H1 (cell line): ENCODE data around the gene CEP192. TPM values are rescaled to one million over a fixed set of nuclear protein-coding genes. Genes with fewer than 3 reads are reported as not detected.

Experiments used
- CTCF ChIA-PET: fragments of 300-600 bp; sonication (Branson Sonifier 250); formaldehyde crosslinking; loops from one replicate; lab custom pipeline; 2021; ENCODE audit not compliant: partially characterized antibody; lab: Charles Lee
- POLR2A ChIA-PET: fragments of 300-600 bp; sonication (Branson Sonifier 250); formaldehyde crosslinking; loops from one replicate; lab custom pipeline; 2021; ENCODE audit warnings: inconsistent platforms; ENCODE audit not compliant: partially characterized antibody; lab: Charles Lee
- DNase-seq, 2 experiments: peaks; one replicate each; pipeline versions ENCODE4 v3.0.0 to v3.0.0-alpha.2; 2010 to 2022; ENCODE audit warnings: low spot score in 2 of 2, low read depth in 1 of 2, mixed read lengths in 1 of 2
- FAIRE-seq: peaks from 2 replicates; lab custom pipeline; 2011; peaks lifted over from hg19 to GRCh38; lab: Jason Lieb, UNC
- H2AFZ ChIP-seq: 2 replicates; pipeline ENCODE4 v1.8.1; 2012; ENCODE audit warnings: low read length, inconsistent platforms
- H2AK5ac ChIP-seq: 2 replicates; pipeline ENCODE4 v1.6.1; 2013; ENCODE audit warnings: low read depth, low read length
- H2BK120ac ChIP-seq: replicated peaks from 2 replicates; pipeline ENCODE3; 2013; ENCODE audit warnings: low read depth, low read length, inconsistent platforms
- H2BK12ac ChIP-seq: 2 replicates; pipeline ENCODE4 v1.6.1; 2013; ENCODE audit warnings: low read depth, low read length
- H2BK15ac ChIP-seq: 2 replicates; pipeline ENCODE4 v1.6.1; 2013; ENCODE audit warnings: low read length
- H2BK20ac ChIP-seq: 2 replicates; pipeline ENCODE4 v1.6.1; 2013; ENCODE audit warnings: low read length
- H2BK5ac ChIP-seq: 2 replicates; pipeline ENCODE4 v1.6.1; 2013; ENCODE audit warnings: low read depth, low read length
- H3K14ac ChIP-seq: 2 replicates; pipeline ENCODE4 v1.6.1; 2013; ENCODE audit warnings: inconsistent platforms; ENCODE audit not compliant: insufficient read length
- H3K18ac ChIP-seq: 2 replicates; pipeline ENCODE4 v1.6.1; 2013; ENCODE audit warnings: low read length; ENCODE audit errors: extremely low read depth
- H3K23ac ChIP-seq: 2 replicates; pipeline ENCODE4 v1.6.1; 2013; ENCODE audit warnings: inconsistent platforms; ENCODE audit not compliant: insufficient read length
- H3K23me2 ChIP-seq: 2 replicates; pipeline ENCODE4 v1.6.1; 2013; ENCODE audit warnings: low read depth, low read length
- H3K27ac ChIP-seq: 2 replicates; pipeline ENCODE4 v1.6.1; 2011; ENCODE audit warnings: low read depth, low read length, inconsistent platforms
- H3K27me3 ChIP-seq, 4 experiments: replicated peaks in 1 of 4; 1 replicate in 1 of 4; 2 replicates in 3 of 4; pipeline versions ENCODE4 v1.6.1 to v1.8.1; 2011 to 2013; ENCODE audit warnings: low read length in 3 of 4, mild to moderate bottlenecking in 3 of 4, inconsistent platforms in 2 of 4, mixed read lengths in 2 of 4, moderate library complexity in 1 of 4; ENCODE audit not compliant: control insufficient read depth in 3 of 4, insufficient read depth in 3 of 4; ENCODE audit errors: extremely low read depth in 1 of 4
- H3K36me3 ChIP-seq, 4 experiments: 2 replicates each; pipeline versions ENCODE4 v1.6.1 to v1.8.1; 2011 to 2013; ENCODE audit warnings: mild to moderate bottlenecking in 4 of 4, low read length in 3 of 4, moderate library complexity in 2 of 4, control low read depth in 1 of 4, inconsistent platforms in 1 of 4; ENCODE audit not compliant: insufficient read depth in 4 of 4, control insufficient read depth in 2 of 4
- H3K4ac ChIP-seq: replicated peaks from 2 replicates; pipeline ENCODE3; 2013; ENCODE audit warnings: low read length, low read depth, mixed read lengths, inconsistent platforms; ENCODE audit not compliant: insufficient read length
- H3K4me1 ChIP-seq, 4 experiments: replicated peaks in 1 of 4; 1 replicate in 1 of 4; 2 replicates in 3 of 4; pipeline versions ENCODE4 v1.6.1 to v1.8.1; 2011 to 2013; ENCODE audit warnings: low read length in 3 of 4, inconsistent platforms in 2 of 4, mixed read lengths in 1 of 4; ENCODE audit not compliant: insufficient read depth in 4 of 4, control insufficient read depth in 3 of 4
- H3K4me2 ChIP-seq, 2 experiments: 2 replicates each; pipeline versions ENCODE4 v1.6.1 to v1.8.1; 2011 to 2013; ENCODE audit warnings: low read depth in 2 of 2, low read length in 2 of 2, control low read depth in 1 of 2, inconsistent platforms in 1 of 2, mild to moderate bottlenecking in 1 of 2; ENCODE audit not compliant: insufficient read depth in 1 of 2
- H3K4me3 ChIP-seq, 4 experiments: fragments of 200-600, 300-600 bp in 1 of 4; sonication (generic), shearing (Covaris generic), sonication (Bioruptor Twin) in 1 of 4; 2 replicates each; pipeline versions ENCODE4 v1.5.1 to v1.8.1; 2011 to 2016; ENCODE audit warnings: low read length in 4 of 4, low read depth in 3 of 4, control low read depth in 2 of 4, inconsistent platforms in 2 of 4, mild to moderate bottlenecking in 2 of 4, mixed read lengths in 1 of 4, moderate library complexity in 1 of 4; ENCODE audit not compliant: insufficient read depth in 2 of 4; ENCODE audit errors: extremely low read depth in 1 of 4
- H3K56ac ChIP-seq: replicated peaks from 2 replicates; pipeline ENCODE3; 2013; ENCODE audit warnings: low read depth, mild to moderate bottlenecking, mixed read lengths, low read length, inconsistent platforms; ENCODE audit not compliant: insufficient read length
- H3K79me1 ChIP-seq: 2 replicates; pipeline ENCODE4 v1.6.1; 2013; ENCODE audit warnings: low read depth, low read length, control low read depth
- H3K79me2 ChIP-seq, 2 experiments: 2 replicates each; pipeline versions ENCODE4 v1.6.1 to v1.8.1; 2012 to 2013; ENCODE audit warnings: low read length in 2 of 2, mild to moderate bottlenecking in 2 of 2, inconsistent platforms in 1 of 2; ENCODE audit not compliant: insufficient read depth in 2 of 2, control insufficient read depth in 1 of 2
- H3K9ac ChIP-seq, 4 experiments: replicated peaks in 1 of 4; 1 replicate in 1 of 4; 2 replicates in 3 of 4; pipeline versions ENCODE4 v1.6.1 to v1.8.1; 2011 to 2013; ENCODE audit warnings: low read depth in 3 of 4, low read length in 3 of 4, control low read depth in 2 of 4, mild to moderate bottlenecking in 2 of 4, moderate library complexity in 2 of 4, inconsistent platforms in 1 of 4; ENCODE audit errors: extremely low read depth in 1 of 4
- H3K9me3 ChIP-seq, 2 experiments: 2 replicates each; pipeline versions ENCODE4 v1.6.1 to v1.8.1; 2012 to 2013; ENCODE audit warnings: mild to moderate bottlenecking in 2 of 2, moderate library complexity in 2 of 2, control low read depth in 1 of 2, inconsistent platforms in 1 of 2, low read depth in 1 of 2, low read length in 1 of 2, mixed read lengths in 1 of 2; ENCODE audit not compliant: insufficient read depth in 2 of 2
- H4K20me1 ChIP-seq, 2 experiments: replicated peaks in 1 of 2; 2 replicates each; pipeline versions ENCODE3 to v1.8.1; 2011 to 2013; ENCODE audit warnings: inconsistent platforms in 2 of 2, low read length in 2 of 2, mild to moderate bottlenecking in 1 of 2; ENCODE audit not compliant: insufficient read depth in 2 of 2, control insufficient read depth in 1 of 2
- H4K5ac ChIP-seq: 2 replicates; pipeline ENCODE4 v1.6.1; 2013; ENCODE audit warnings: low read length, low read depth, mixed read lengths, inconsistent platforms; ENCODE audit not compliant: insufficient read length
- H4K8ac ChIP-seq: 2 replicates; pipeline ENCODE4 v1.8.0; 2013; ENCODE audit warnings: mild to moderate bottlenecking, moderate library complexity, low read length, inconsistent platforms; ENCODE audit not compliant: insufficient read depth; ENCODE audit errors: extremely low read depth
- H4K91ac ChIP-seq: replicated peaks from 2 replicates; pipeline ENCODE3; 2013; ENCODE audit warnings: low read length, mixed read lengths, inconsistent platforms; ENCODE audit not compliant: insufficient read length
- BRCA1 ChIP-seq: IDR thresholded peaks from 2 replicates; pipeline ENCODE4 v1.6.1; 2012; ENCODE audit warnings: low read depth, low read length, improper control_type of control experiment
- CHD1 ChIP-seq: IDR thresholded peaks from 2 replicates; pipeline ENCODE4 v1.6.1; 2012; ENCODE audit warnings: low read depth, low read length, improper control_type of control experiment
- CREB1 ChIP-seq: IDR thresholded peaks from 2 replicates; pipeline ENCODE4 v1.6.1; 2012; ENCODE audit warnings: inconsistent platforms
- MAFK ChIP-seq: IDR thresholded peaks from 2 replicates; pipeline ENCODE4 v1.6.1; 2012; ENCODE audit warnings: low read depth, mild to moderate bottlenecking, improper control_type of control experiment, low read length
- POLR2AphosphoS5 ChIP-seq: IDR thresholded peaks from 2 replicates; pipeline ENCODE4 v1.6.1; 2011; ENCODE audit warnings: low read depth, low read length
- POU5F1 ChIP-seq: IDR thresholded peaks from 2 replicates; pipeline ENCODE4 v1.6.1; 2011; ENCODE audit warnings: low read depth, mild to moderate bottlenecking, low read length, moderate library complexity
- RAD21 ChIP-seq, 2 experiments: IDR thresholded peaks in 1 of 2; conservative IDR thresholded peaks in 1 of 2; 2 replicates each; pipeline ENCODE4 v1.6.1; 2011; ENCODE audit warnings: low read depth in 2 of 2, low read length in 2 of 2, improper control_type of control experiment in 1 of 2, inconsistent platforms in 1 of 2, mild to moderate bottlenecking in 1 of 2, moderate library complexity in 1 of 2
- RNF2 ChIP-seq: fragments of 200-900, 300-1000 bp; sonication (generic); IDR thresholded peaks from 2 replicates; pipeline ENCODE4 v1.7.1; 2016; ENCODE audit warnings: borderline replicate concordance, low read depth, mild to moderate bottlenecking, antibody characterized with exemption, low read length; ENCODE audit not compliant: poor library complexity, severe bottlenecking; ENCODE audit errors: missing control alignments
- SIRT6 ChIP-seq: IDR thresholded peaks from one replicate; pipeline ENCODE4 v1.7.1; 2012; ENCODE audit warnings: low read length, inconsistent platforms
- SP1 ChIP-seq: IDR thresholded peaks from 2 replicates; pipeline ENCODE4 v1.6.1; 2011; ENCODE audit warnings: low read depth, low read length
- TAF1 ChIP-seq: IDR thresholded peaks from 2 replicates; pipeline ENCODE4 v1.6.1; 2011; ENCODE audit warnings: mild to moderate bottlenecking, low read depth, low read length
- TAF7 ChIP-seq: optimal IDR thresholded peaks from 2 replicates; pipeline ENCODE3; 2011; ENCODE audit warnings: low read depth, mild to moderate bottlenecking, inconsistent platforms, low read length, moderate library complexity, borderline replicate concordance
- ZNF274 ChIP-seq: IDR thresholded peaks from 2 replicates; pipeline ENCODE4 v1.7.0; 2012; ENCODE audit warnings: low read length, borderline replicate concordance; ENCODE audit errors: extremely low read depth
- WGBS, 2 experiments: shearing (Covaris generic) in 1 of 2; methylation state at CpG; one replicate each; pipeline versions ENCODE4 v1.1.6 to v1.1.7; 2013 to 2015; ENCODE audit warnings: low lambda C conversion rate in 2 of 2, mixed read lengths in 2 of 2, inconsistent platforms in 1 of 2, low coverage in 1 of 2, missing lambda C conversion rate in 1 of 2; ENCODE audit not compliant: insufficient replicate concordance in 2 of 2, insufficient coverage in 1 of 2, insufficient read length in 1 of 2; ENCODE audit errors: extremely low coverage in 1 of 2, missing lambda C conversion rate in 1 of 2; 5-methylcytosine and 5-hydroxymethylcytosine counted together
- polyA plus RNA-seq, 7 experiments: library from polyadenylated mRNA; depleted of rRNA in 3 of 7; stranded (reverse) in 5 of 7; unstranded in 2 of 7; fragments of >200 nt in 5 of 7; fragments of 200-250 nt in 2 of 7; gene quantifications; 1 replicate in 5 of 7; 2 replicates in 1 of 7; 4 replicates in 1 of 7; pipeline versions ENCODE4 v1.2.1 to v1.2.3, GENCODE V29; 2011 to 2013; ENCODE audit warnings: missing spikeins in 2 of 7, mixed read lengths in 2 of 7
- total RNA-seq: library from RNA; stranded (reverse); fragmentation: NEBNext Ultra II Directional; extraction: Animal tissue kit (Norgen Biotek cat#: 25700); gene quantifications from 2 replicates; pipeline ENCODE4 v1.2.1, GENCODE V29; 2021
- TF ChIP-seq, protein P1 (sequence below): IDR thresholded peaks from 2 replicates; pipeline ENCODE4 v1.6.1; 2012; ENCODE audit warnings: inconsistent platforms

CEP192 gene
- total and polyA plus RNA-seq, 2 of the 8 experiments (the other 6 are each of a cell fraction or from before 2014, with no cell fraction given) = 13.4 to 23.1 TPM

DNA sequence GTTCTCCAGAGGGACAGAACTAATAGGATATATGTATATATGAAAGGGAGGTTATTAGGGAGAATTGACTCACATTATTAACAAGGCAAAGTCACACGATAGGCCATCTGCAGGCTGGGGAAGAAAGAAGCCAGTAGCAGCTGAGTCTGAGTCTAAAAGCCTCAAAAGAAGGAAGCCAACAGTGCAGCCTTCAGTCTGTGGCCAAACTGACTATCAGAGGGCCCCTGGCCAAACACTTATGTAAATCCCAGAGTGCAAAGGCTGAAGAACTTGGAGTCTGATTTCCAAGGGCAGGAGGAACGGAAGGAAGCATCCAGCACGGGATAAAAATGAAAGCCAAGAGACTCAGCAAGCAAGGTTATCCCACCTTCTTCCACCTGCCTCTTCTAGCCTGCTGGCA lies 119.4 kb downstream of the CEP192 start:
- Histone ChIP-seq H2AFZ (no peak overlapping the region), H3K4me3 (no peak overlapping the region), H3K79me1 (no peaks in the 10 kb centered on the region), H3K4ac (no peak overlapping the region), H2AK5ac (no peak overlapping the region), H3K18ac (no peak overlapping the region), H2BK20ac (no peak overlapping the region), H3K23me2 (peaks cover 9% of the 10 kb centered on the region; the same call in 1 of the 2 replicates), H3K23ac (no peak overlapping the region), H2BK5ac (no peak overlapping the region), H3K4me2 (no peak overlapping the region), H4K5ac (no peak overlapping the region), H3K9ac (no peak overlapping the region), H3K9me3 (0 out of 4 replicates have a peak, but pooled peaks cover 0 to 3% of the 10 kb centered on the region in 2 experiments), H4K20me1 (no peaks in the 10 kb centered on the region), H3K4me1 (no peaks in the 10 kb centered on the region), H2BK15ac (no peak overlapping the region), H3K79me2 (no peaks in the 10 kb centered on the region), H3K27me3 (no peaks in the 10 kb centered on the region), H3K14ac (no peak overlapping the region), H3K56ac (no peak overlapping the region), H4K91ac (no peak overlapping the region), H2BK120ac (no peak overlapping the region), H3K36me3 (peaks cover 7 to 36% (median 21%) of the 10 kb centered on the region in 4 experiments; a peak in 6 of 8 replicates), H2BK12ac (no peak overlapping the region), H4K8ac (no peak overlapping the region), H3K27ac (no peak overlapping the region)
- DNase-seq (no peak), FAIRE-seq (no peak)
- WGBS, 2 experiments = 94% methylated on average over 3 of the region's 3 CpGs; no CpG with 5 or more reads in 1 of the 2 experiments
- POLR2A ChIA-PET = no interaction called here
- CTCF ChIA-PET = interaction anchor here (1.2 kb wide), 1 partner anchor 106 kb away, joined by 3 read pairs; no protein-coding TSS in a partner anchor
- no peak for TF ChIP-seq POLR2AphosphoS5
- TF ChIP-seq SP1 = no peak
- TF ChIP-seq RAD21 (IDR thresholded peaks at IDR 0.05 in 1 of 2, conservative IDR thresholded peaks at IDR 0.05 in 1 of 2; ENCODE audit: low read depth in 2 of 2, low read length in 2 of 2) = no peak
- no peak for TF ChIP-seq RNF2
- no peak for TF ChIP-seq CREB1
- no peak for TF ChIP-seq POU5F1
- TF ChIP-seq CHD1 = no peak
- no peak for TF ChIP-seq MAFK
- no peak for TF ChIP-seq TAF1
- no peak for TF ChIP-seq TAF7
- TF ChIP-seq, protein P1, sequence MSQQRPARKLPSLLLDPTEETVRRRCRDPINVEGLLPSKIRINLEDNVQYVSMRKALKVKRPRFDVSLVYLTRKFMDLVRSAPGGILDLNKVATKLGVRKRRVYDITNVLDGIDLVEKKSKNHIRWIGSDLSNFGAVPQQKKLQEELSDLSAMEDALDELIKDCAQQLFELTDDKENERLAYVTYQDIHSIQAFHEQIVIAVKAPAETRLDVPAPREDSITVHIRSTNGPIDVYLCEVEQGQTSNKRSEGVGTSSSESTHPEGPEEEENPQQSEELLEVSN = no peak
- TF ChIP-seq ZNF274 = no peak
- TF ChIP-seq SIRT6 = no peak
- no peak for TF ChIP-seq BRCA1
